Suprapubic skin (tissue), 4 donors: ENCODE results near the gene ACER3.

Experiments
- CTCF ChIP-seq, 2 donors: fragments of 200-600 bp in 1 of 2; fragments of 450-650 bp in 1 of 2; sonication (generic) in 1 of 2; IDR thresholded peaks; one replicate each; pipeline ENCODE4 v1.5.1; 2016 to 2019; ENCODE audit warnings: antibody characterized with exemption in 2 of 2, mild to moderate bottlenecking in 1 of 2, moderate library complexity in 1 of 2
- EP300 ChIP-seq: sonication (generic); formaldehyde crosslinking; IDR thresholded peaks from one replicate; pipeline ENCODE4 v1.6.1; 2017; ENCODE audit warnings: antibody characterized with exemption
- POLR2AphosphoS5 ChIP-seq, 3 donors: sonication (generic); formaldehyde crosslinking; IDR thresholded peaks; one replicate each; pipeline ENCODE4 v1.6.1; 2017; ENCODE audit warnings: antibody characterized with exemption in 3 of 3

- no peak for TF ChIP-seq EP300
- TF ChIP-seq CTCF (IDR thresholded peaks at IDR 0.05), result no peak
- TF ChIP-seq POLR2AphosphoS5 (IDR thresholded peaks at IDR 0.05), result no peak
Measured at GRCh38 chr11:76946223-76946622, 85.5 kb downstream of the ACER3 start.
